HTR-8/SVneo (cell line): Measurements from ENCODE around the gene AGBL3.

Source experiments
- DNase-seq: peaks from one replicate; pipeline ENCODE4 v3.0.0; 2011; ENCODE audit warnings: low spot score, mixed read lengths; ENCODE audit not compliant: insufficient read length
- FAIRE-seq: peaks from 2 replicates; lab custom pipeline; 2011; peaks lifted over from hg19 to GRCh38; lab: Jason Lieb, UNC

Gene AGBL3

GRCh38 chr7:135181261-135181928 lies 195.1 kb downstream of the AGBL3 start:
- no peak for DNase-seq
- no peak for FAIRE-seq

DNA sequence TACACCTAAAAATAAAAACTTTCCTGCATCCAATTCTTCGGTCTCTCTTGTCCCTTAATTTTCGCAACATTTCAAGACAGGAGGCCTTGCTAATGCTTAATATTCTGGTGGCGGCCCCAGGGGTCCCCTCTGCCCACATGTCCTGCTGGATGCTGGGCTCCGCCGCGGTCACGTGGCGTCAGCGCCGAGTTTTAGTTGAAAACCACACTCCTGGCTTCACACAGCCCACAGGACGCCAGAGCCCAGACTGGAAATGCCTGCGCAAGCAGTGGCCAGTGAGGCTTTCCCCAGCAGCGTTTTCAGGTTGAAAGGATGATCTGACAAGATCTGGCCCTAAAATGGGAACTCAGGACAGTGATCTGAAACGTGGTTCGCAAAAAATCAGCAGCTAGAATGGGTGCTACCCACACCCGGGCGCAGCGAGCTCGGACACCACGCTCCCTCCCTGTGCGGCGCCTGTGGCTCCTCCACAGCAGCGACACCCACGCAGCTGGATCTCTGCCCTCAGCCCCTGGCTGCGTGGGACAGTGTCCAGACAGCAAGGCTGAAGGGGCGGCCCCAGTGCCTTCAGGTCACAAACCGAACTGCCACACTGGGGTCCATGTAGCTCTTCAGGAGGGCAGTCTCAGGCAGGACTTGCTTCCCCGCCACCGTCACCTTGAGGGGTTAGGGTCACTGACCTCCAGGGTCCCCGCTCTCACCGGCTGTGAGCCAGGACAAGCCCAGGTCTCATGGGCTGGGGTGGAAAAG lies 195.8 kb downstream of the AGBL3 start:
- DNase-seq (no peak), FAIRE-seq (no peak)

DNA sequence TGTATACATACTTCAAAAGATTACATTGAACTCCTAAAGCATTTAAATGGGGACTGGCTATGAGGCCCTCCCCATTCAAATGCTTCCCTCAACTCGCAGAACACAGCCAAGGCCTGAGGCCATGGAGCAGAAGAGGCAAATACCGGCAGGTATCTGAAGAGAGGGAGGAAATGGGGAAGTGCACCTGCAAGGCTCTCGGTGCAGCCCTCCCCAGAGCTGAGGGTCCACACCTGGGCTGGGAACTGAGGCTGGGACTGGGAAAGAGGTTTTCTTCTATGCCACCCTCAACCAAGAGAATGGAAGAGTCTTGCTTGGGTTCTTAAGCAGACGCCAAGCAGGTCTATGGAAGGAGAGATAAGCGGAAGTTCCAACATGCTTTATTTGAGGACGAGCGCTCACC lies 197.2 kb downstream of the AGBL3 start:
- FAIRE-seq = no peak
- DNase-seq = no peak

DNA sequence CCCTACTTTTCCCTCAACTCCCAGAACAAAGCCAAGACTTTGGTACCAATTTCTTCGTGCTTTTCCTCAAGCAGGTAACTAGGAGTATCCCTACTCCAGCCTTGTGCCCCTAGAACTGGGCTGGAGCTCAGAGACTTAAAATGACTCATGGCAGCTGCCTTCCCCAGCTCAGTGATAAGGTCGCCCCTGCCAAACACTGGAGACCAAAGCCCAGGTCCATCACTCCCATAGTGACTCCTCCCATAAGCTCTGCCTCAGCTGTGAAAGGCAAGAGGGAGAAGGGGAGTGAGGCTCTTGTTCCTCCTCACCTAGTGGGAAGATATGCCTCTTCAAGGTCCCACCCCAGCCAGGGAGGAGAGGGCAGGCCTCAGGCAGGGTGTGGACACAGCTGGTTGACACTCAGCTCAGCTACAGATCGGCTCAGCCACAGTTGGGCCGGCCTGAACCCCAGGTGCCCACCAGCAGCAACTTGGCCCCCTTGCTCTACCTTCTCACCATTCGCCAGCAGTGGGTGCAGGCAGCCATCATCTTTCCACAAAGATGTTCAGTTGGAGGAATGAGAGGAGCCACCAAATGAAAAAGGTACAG lies 198.0 kb downstream of the AGBL3 start:
- FAIRE-seq (no peak), DNase-seq (no peak)
